OCI-LY7 (cell line): Measurements from ENCODE around the gene FAM107B. TPM values are rescaled to one million over a fixed set of nuclear protein-coding genes. Genes with fewer than 3 reads are reported as not detected.

ENCODE experiments used
- BruUV-seq: library from RNA; stranded (reverse); fragments of 400-500 nt; replicated peaks from 2 replicates; lab custom pipeline; 2021; lab: Mats Ljungman, UMichigan
- CTCF ChIA-PET: fragments of 300-600 bp; sonication (Branson Sonifier 250); formaldehyde crosslinking; loops from one replicate; lab custom pipeline; 2022; ENCODE audit warnings: antibody characterized with exemption; ENCODE audit not compliant: unreplicated experiment; lab: Charles Lee
- POLR2A ChIA-PET: fragments of 300-600 bp; sonication (Branson Sonifier 250); formaldehyde crosslinking; loops from one replicate; lab custom pipeline; 2022; ENCODE audit warnings: antibody characterized with exemption; lab: Charles Lee
- DNase-seq: peaks from one replicate; pipeline ENCODE4 v3.0.0-alpha.2; 2015; ENCODE audit warnings: low spot score
- H2AFZ ChIP-seq: fragments of 200-600 bp; sonication (generic), shearing (Covaris generic); 2 replicates; pipeline ENCODE4 v1.6.1; 2014; ENCODE audit warnings: mild to moderate bottlenecking, antibody characterized with exemption, low read length, moderate library complexity
- H3K27ac ChIP-seq: fragments of 200-600 bp; sonication (generic); 2 replicates; pipeline ENCODE4 v1.5.1; 2014; ENCODE audit warnings: mixed run types, low read depth, mild to moderate bottlenecking, moderate library complexity, low read length, inconsistent platforms; ENCODE audit not compliant: poor library complexity, severe bottlenecking
- H3K36me3 ChIP-seq: fragments of 200-600 bp; sonication (generic); 2 replicates; pipeline ENCODE4 v1.6.1; 2014; ENCODE audit warnings: mild to moderate bottlenecking, antibody characterized with exemption, low read length, moderate library complexity, mixed read lengths; ENCODE audit not compliant: insufficient read depth
- H3K4me1 ChIP-seq: fragments of 200-600 bp; sonication (generic); 2 replicates; pipeline ENCODE4 v1.5.1; 2014; ENCODE audit warnings: mild to moderate bottlenecking, low read length; ENCODE audit not compliant: insufficient read depth, poor library complexity, severe bottlenecking
- H3K4me2 ChIP-seq: fragments of 200-600 bp; sonication (generic); 2 replicates; pipeline ENCODE4 v1.6.1; 2014; ENCODE audit warnings: mild to moderate bottlenecking, low read length
- H3K4me3 ChIP-seq: fragments of 200-600 bp; sonication (generic); 2 replicates; pipeline ENCODE4 v1.5.1; 2014; ENCODE audit warnings: mild to moderate bottlenecking, low read depth, low read length; ENCODE audit not compliant: poor library complexity, severe bottlenecking
- H3K79me2 ChIP-seq: fragments of 200-600 bp; sonication (generic); 2 replicates; pipeline ENCODE4 v1.6.1; 2016; ENCODE audit warnings: low read depth, mild to moderate bottlenecking, low read length, moderate library complexity, mixed read lengths; ENCODE audit not compliant: insufficient read depth
- H3K9me2 ChIP-seq: fragments of 200-600 bp; sonication (generic); 2 replicates; pipeline ENCODE4 v1.6.1; 2016; ENCODE audit warnings: mild to moderate bottlenecking, low read length, mixed read lengths; ENCODE audit not compliant: insufficient read depth
- H3K9me3 ChIP-seq: fragments of 200-600 bp; sonication (generic); 2 replicates; pipeline ENCODE4 v1.6.1; 2014; ENCODE audit warnings: mild to moderate bottlenecking, mixed run types, low read length, mixed read lengths
- H4K20me1 ChIP-seq: fragments of 200-600 bp; sonication (generic); 2 replicates; pipeline ENCODE4 v1.6.1; 2014; ENCODE audit warnings: mild to moderate bottlenecking, antibody characterized with exemption, low read length, moderate library complexity, mixed read lengths; ENCODE audit not compliant: insufficient read depth
- EZH2phosphoT487 ChIP-seq: fragments of 200-600 bp; sonication (generic); IDR thresholded peaks from 2 replicates; pipeline ENCODE4 v1.6.1; 2018; ENCODE audit warnings: low read depth, borderline replicate concordance, mild to moderate bottlenecking, mixed run types, antibody characterized with exemption, low read length, moderate library complexity, mixed read lengths
- intact Hi-C: fragments of 100-400 bp; cut with micrococcal nuclease; formaldehyde crosslinking; loops from one replicate; pipeline ENCODE4 v1.10.0; 2022; ENCODE audit not compliant: unreplicated experiment
- total RNA-seq, 2 experiments: library from RNA; depleted of rRNA in 1 of 2; stranded (reverse); fragments of >200 nt in 1 of 2; shearing (Covaris generic) in 1 of 2; gene quantifications; 2 replicates each; pipeline ENCODE4 v1.2.3, GENCODE V29; 2014 to 2022
- TF ChIP-seq, protein P1 (sequence below): fragments of 200-600 bp; sonication (generic); conservative IDR thresholded peaks from 2 replicates; pipeline ENCODE4 v1.5.1; 2014; ENCODE audit warnings: mild to moderate bottlenecking, antibody characterized with exemption, low read length, moderate library complexity, mixed read lengths

The FAM107B gene
- total RNA-seq, 2 experiments from 2014 or later, result 114 to 398 TPM

DNA sequence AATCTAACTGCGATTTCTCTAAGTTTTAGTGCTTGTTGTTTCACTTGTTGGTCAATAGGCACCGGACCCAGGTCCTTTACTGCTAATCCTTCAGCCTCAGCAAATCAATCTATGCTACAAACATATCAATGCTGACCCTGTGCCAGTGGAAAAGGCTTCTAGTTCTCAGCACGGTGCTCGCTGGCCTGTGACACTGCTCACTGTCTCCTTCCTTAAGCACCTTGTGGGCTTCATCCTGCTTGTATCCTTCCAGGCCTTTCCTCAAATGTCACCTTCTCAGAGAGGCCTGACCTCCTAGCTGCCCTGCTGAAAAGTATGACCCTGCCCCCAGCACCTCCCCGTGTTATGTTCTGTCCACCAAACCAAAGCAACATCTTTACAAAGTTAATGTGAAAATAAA is 242.7 kb downstream of the FAM107B start:
- H3K4me1 ChIP-seq, result no peaks in the 10 kb centered on the region
- no peaks in the 10 kb centered on the region for H3K9me3 ChIP-seq
- POLR2A ChIA-PET, result no interaction called here
- no TSS peak for BruUV-seq
- no peak for DNase-seq
- H2AFZ ChIP-seq, result no peak overlapping the region
- H3K79me2 ChIP-seq, result peaks cover 94% of the 10 kb centered on the region
- H3K4me2 ChIP-seq, result no peak overlapping the region
- TF ChIP-seq, protein P1, sequence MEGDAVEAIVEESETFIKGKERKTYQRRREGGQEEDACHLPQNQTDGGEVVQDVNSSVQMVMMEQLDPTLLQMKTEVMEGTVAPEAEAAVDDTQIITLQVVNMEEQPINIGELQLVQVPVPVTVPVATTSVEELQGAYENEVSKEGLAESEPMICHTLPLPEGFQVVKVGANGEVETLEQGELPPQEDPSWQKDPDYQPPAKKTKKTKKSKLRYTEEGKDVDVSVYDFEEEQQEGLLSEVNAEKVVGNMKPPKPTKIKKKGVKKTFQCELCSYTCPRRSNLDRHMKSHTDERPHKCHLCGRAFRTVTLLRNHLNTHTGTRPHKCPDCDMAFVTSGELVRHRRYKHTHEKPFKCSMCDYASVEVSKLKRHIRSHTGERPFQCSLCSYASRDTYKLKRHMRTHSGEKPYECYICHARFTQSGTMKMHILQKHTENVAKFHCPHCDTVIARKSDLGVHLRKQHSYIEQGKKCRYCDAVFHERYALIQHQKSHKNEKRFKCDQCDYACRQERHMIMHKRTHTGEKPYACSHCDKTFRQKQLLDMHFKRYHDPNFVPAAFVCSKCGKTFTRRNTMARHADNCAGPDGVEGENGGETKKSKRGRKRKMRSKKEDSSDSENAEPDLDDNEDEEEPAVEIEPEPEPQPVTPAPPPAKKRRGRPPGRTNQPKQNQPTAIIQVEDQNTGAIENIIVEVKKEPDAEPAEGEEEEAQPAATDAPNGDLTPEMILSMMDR, result no peak
- TF ChIP-seq EZH2phosphoT487, result no peak
- no peaks in the 10 kb centered on the region for H3K9me2 ChIP-seq
- CTCF ChIA-PET, result no interaction called here
- peaks cover 100% of the 10 kb centered on the region for H3K36me3 ChIP-seq
- no peak overlapping the region for H3K27ac ChIP-seq
- intact Hi-C loops, result no loop called here
- peaks cover 4% of the 10 kb centered on the region for H4K20me1 ChIP-seq
- H3K4me3 ChIP-seq, result no peak overlapping the region

DNA sequence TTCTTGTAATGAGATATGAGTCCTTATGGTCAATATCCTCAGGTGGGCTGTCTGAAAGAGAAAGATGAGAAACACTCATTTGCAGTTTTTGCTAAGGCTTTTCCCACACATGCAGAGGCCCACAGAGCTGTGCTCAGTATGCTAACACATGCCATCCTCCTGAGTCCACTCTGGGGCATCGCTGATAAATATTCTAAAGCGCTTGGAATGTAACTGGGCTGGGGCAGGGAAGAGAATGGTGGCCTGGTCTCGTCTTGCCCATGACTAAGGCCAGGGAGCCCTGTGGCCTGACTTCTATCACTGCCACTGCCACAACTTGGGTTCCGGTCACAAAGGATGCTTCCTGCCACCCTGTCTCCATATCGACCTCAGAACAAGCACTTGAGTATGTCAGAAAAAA is 244.2 kb downstream of the FAM107B start:
- H3K27ac ChIP-seq, result no peak overlapping the region
- H4K20me1 ChIP-seq, result peaks cover 7% of the 10 kb centered on the region
- no peak overlapping the region for H3K4me3 ChIP-seq
- H2AFZ ChIP-seq, result no peak overlapping the region
- no peak for DNase-seq
- CTCF ChIA-PET, result no interaction called here
- intact Hi-C loops, result no loop called here
- peaks cover 87% of the 10 kb centered on the region for H3K79me2 ChIP-seq
- no peak overlapping the region for H3K4me2 ChIP-seq
- H3K4me1 ChIP-seq, result no peaks in the 10 kb centered on the region
- no peaks in the 10 kb centered on the region for H3K9me3 ChIP-seq
- POLR2A ChIA-PET, result no interaction called here
- no peaks in the 10 kb centered on the region for H3K9me2 ChIP-seq
- TF ChIP-seq EZH2phosphoT487, result no peak
- TF ChIP-seq, protein P1, result no peak
- H3K36me3 ChIP-seq, result peaks cover 100% of the 10 kb centered on the region
- BruUV-seq, result no TSS peak

- CTCF ChIA-PET, result interaction anchor here (0.8 kb wide), 1 partner anchor 29 kb away, joined by 3 read pairs; no protein-coding TSS in a partner anchor
- POLR2A ChIA-PET, result interaction anchor here (1.9 kb wide), 1 partner anchor 9 kb away, joined by 5 read pairs; no protein-coding TSS in a partner anchor
- Histone ChIP-seq H3K27ac (no peak overlapping the region), H3K9me3 (no peaks in the 10 kb centered on the region), H3K4me2 (no peak overlapping the region), H2AFZ (no peak overlapping the region), H4K20me1 (peaks cover 5% of the 10 kb centered on the region; the same call in 1 of the 2 replicates), H3K4me3 (no peak overlapping the region), H3K79me2 (peaks cover 88% of the 10 kb centered on the region), H3K4me1 (no peaks in the 10 kb centered on the region), H3K36me3 (peaks cover 99% of the 10 kb centered on the region), H3K9me2 (no peaks in the 10 kb centered on the region)
- no peak for TF ChIP-seq EZH2phosphoT487
- TF ChIP-seq, protein P1, result no peak
- DNase-seq, result no peak
- intact Hi-C loops, result no loop called here
- no TSS peak for BruUV-seq
Observed at GRCh38 chr10:14529351-14529750, 245.3 kb downstream of the FAM107B start.
